H4 (cell line): Measurements from ENCODE around the gene ZDHHC8. TPM values are rescaled to one million over a fixed set of nuclear protein-coding genes. Genes with fewer than 3 reads are reported as not detected.

Source experiments
- DNase-seq: peaks from one replicate; pipeline ENCODE4 v3.0.0-alpha.2; 2015; ENCODE audit warnings: low spot score
- total RNA-seq: library from RNA; depleted of rRNA; stranded (reverse); fragments of >200 nt; shearing (Covaris generic); gene quantifications from 2 replicates; pipeline ENCODE4 v1.2.3, GENCODE V29; 2014; rRNA removed

ZDHHC8 gene
- total RNA-seq, 1 experiment from 2014 or later, result 6.9 TPM

DNA sequence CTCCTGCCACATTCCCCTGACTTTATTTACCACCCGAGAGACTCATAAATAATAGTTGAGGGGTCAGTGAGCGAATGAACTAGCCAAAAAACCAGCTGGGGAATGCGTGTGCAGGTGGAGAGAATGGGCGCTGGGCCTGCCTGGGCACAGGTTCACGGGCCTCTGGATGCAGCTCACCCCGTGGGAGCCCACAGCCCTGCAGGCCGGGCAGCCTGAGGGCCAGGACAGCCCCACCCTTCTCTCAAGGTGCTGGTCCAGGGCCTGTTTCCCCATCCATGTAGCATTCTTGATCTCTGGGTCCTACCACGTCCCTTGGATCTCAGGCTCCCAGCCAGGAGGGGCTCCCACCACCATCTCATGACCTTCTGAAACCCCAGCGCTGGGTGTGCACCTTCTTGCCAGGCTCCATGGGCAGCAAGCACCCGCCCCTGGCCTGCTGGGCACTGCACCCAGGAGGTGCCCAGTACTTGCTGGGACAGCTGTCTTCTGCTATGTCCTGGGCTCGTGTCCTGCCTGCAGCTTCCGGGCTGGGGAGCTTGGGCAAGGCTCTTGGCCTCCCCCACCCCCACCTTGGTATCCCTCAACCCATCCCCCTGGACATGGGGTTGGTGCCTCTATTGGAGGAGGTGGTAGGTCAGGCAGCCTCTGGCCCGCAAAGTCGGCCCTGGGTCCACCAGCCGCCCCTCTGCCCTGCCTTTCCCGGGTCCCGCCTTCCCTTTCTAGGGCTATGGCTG lies 62.3 kb downstream of the ZDHHC8 start:
- no peak for DNase-seq

DNA sequence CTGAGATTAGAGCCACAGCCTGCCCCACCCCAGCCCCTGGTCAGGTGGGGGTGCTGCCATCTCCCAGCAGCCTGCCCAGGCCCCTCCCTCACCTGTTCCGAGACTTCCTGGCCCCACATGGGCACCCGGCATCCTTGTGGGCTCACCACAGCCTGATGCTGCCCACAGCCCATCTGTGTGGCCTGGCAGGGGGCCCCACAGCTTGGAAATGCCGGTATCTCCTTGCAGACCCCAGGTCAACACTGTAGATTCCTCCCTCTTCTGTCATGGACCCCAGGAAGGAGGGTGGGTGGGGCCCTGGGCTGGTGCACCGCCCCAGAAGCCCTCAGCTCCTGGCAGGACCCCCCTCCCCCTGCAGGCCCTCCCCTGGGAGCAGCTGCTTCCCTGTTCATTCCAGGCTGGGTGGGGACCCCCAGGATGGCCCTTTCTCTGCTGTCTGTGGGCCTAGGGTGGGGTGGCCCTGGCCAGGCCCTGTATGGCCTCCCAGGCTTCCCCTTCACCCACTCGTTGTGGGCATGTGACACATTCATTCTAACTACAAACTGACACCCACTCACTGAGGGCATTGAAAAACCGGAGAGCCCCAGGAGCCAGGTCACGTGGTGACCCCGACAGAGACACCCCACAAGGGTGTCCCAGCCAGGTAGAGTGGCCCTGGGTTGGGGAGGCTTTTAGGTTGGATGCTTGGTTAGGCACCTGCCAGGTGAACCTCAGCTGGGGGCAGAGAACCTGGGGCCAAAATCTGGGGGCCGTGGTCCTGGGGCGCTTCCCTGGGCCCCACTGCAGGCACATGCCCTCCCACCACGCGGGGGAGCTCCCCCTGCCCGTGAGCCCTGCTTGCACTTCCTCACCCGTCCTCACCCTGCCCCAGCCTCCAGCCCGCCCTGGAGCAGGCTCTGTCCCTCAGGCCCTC lies 63.3 kb downstream of the ZDHHC8 start:
- DNase-seq, result no peak

DNA sequence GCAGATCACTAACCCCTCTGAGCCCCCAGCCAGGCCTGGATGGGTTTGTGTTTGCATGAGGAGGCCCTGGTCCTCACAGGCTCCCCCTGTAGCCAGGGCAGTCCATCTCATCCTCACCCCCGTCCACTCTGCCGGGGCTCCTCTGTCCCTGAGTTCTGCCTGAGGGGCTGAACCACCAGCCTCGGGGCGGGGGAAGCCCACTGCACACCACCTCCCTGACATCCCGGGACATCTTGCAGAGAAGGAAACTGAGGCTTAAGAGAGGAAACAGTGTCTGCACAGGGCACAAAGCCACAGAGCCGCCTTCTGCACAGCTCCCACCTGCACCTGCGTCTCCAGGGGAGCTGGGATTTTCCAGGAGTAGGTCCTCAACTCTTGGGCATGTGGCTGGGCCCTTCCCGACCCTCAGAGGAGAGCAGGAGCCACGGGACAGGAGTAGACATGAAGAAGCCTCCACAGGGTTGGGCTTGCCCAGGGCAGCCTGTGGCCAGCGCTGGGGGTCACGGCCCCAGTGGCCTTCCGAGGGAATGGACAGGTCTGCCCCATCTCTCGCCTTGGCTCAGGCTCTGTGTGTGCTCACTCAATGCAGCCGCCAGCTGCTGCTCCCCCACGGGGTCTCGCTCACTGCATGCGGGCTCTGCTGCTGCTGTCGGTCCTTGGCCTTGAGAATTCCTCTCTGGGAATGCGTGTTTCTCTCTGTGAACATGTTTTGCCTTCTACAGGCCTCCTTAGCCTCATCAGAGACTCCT lies 64.7 kb downstream of the ZDHHC8 start:
- DNase-seq, result no peak

Other genes starting within 250 kb of the ZDHHC8 start
- gene COMT, start 190.0 kb upstream of the ZDHHC8 start, total RNA-seq, result 111 and 112 TPM in 2 replicates
- gene TXNRD2, start 190.0 kb upstream of the ZDHHC8 start, total RNA-seq, result 7.5 and 9.1 TPM in 2 replicates
- gene ARVCF, start 115.0 kb upstream of the ZDHHC8 start, total RNA-seq, result 0.58 and 1.8 TPM in 2 replicates
- 20.6 and 29.3 TPM in 2 replicates for gene TANGO2, start 110.7 kb upstream of the ZDHHC8 start, total RNA-seq
- gene DGCR8, start 51.6 kb upstream of the ZDHHC8 start, total RNA-seq, result 9.2 and 11.4 TPM in 2 replicates
- 623 and 731 TPM in 2 replicates for gene RANBP1, start 15.7 kb upstream of the ZDHHC8 start, total RNA-seq
- gene TRMT2A, start 14.6 kb upstream of the ZDHHC8 start, total RNA-seq, result 12.2 and 16.6 TPM in 2 replicates
- not detected in 2 replicates for gene CCDC188, start 19.3 kb downstream of the ZDHHC8 start, total RNA-seq
- 3.2 TPM in 2 replicates for gene RTN4R, start 136.5 kb downstream of the ZDHHC8 start, total RNA-seq
- gene DGCR6L, start 188.3 kb downstream of the ZDHHC8 start, total RNA-seq, result 36.8 and 43.3 TPM in 2 replicates